GM10248 (cell line): ENCODE data around the gene SLC27A4.
A peak's percentile ranks its signal among the peaks of the same experiment; 100 is the strongest.

Experiments
- CTCF ChIA-PET: fragments of 300-600 bp; sonication (Branson Sonifier 250); formaldehyde crosslinking; extraction: SDS; loops from one replicate; lab custom pipeline; 2021; ENCODE audit warnings: antibody characterized with exemption; lab: Yijun Ruan, JAX
- POLR2A ChIA-PET: fragments of 350-650 bp; sonication (Branson Sonifier 250); formaldehyde crosslinking; extraction: SDS; loops from one replicate; lab custom pipeline; 2020; ENCODE audit warnings: antibody characterized with exemption; lab: Yijun Ruan, JAX
- DNase-seq: peaks from one replicate; pipeline ENCODE4 v3.0.0; 2012; ENCODE audit errors: extremely low spot score
- CTCF ChIP-seq: IDR thresholded peaks from 2 replicates; pipeline ENCODE4 v1.5.1; 2012; ENCODE audit warnings: mild to moderate bottlenecking, low read depth; ENCODE audit errors: extremely low read depth, missing control alignments, control extremely low read depth

The SLC27A4 gene

GRCh38 chr9:128339761-128340690, at the start of gene SLC27A4:
TSS of gene SLC27A4 (plus strand) at chr9:128340527. CDS start at chr9:128343133, 2,606 bp downstream.
- DNase-seq = peak; percentile 90
- ChIA-PET CTCF (interaction anchor here (2.5 to 2.9 kb wide), 2 partner anchors 22 to 44 kb away, joined by 8 to 10 read pairs; no protein-coding TSS in a partner anchor), POLR2A (no interaction called here)
- TF ChIP-seq CTCF = no peak

GRCh38 chr9:128292009-128292408, 48.3 kb upstream of the SLC27A4 start:
- ChIA-PET CTCF (interaction anchor here (1.2 to 2.6 kb wide), 4 partner anchors 37 to 260 kb away, joined by 3 to 14 read pairs (median 6); partner anchors contain the start of gene SPTAN1), POLR2A (interaction anchor here (0.5 to 0.6 kb wide), 2 partner anchors 21 to 1190 kb away, joined by 3 to 4 read pairs; no protein-coding TSS in a partner anchor)
- no peak for DNase-seq
- TF ChIP-seq CTCF = no peak

- CTCF ChIA-PET = interaction anchor here (1.3 to 2.6 kb wide), 3 partner anchors 31 to 48 kb away, joined by 4 to 14 read pairs (median 4); no protein-coding TSS in a partner anchor
- POLR2A ChIA-PET = no interaction called here
- TF ChIP-seq CTCF = no peak
- DNase-seq = no peak
Measured at GRCh38 chr9:128293091-128293490, 47.2 kb upstream of the SLC27A4 start.

GRCh38 chr9:128294142-128294541, 46.2 kb upstream of the SLC27A4 start:
- no peak for DNase-seq
- no peak for TF ChIP-seq CTCF
- POLR2A ChIA-PET = no interaction called here
- CTCF ChIA-PET = interaction anchor here (1.3 to 4.5 kb wide), 7 partner anchors 11 to 77 kb away, joined by 4 to 31 read pairs (median 12); partner anchors contain the start of gene URM1

GRCh38 chr9:128296340-128297220, 43.7 kb upstream of the SLC27A4 start:
- POLR2A ChIA-PET = no interaction called here
- no peak for TF ChIP-seq CTCF
- CTCF ChIA-PET = interaction anchor here (0.7 to 4.5 kb wide), 11 partner anchors 9 to 121 kb away, joined by 3 to 31 read pairs (median 8); partner anchors contain the start of gene SLC27A4
- DNase-seq = no peak

- DNase-seq = no peak
- ChIA-PET POLR2A (no interaction called here), CTCF (interaction anchor here (0.7 to 4.5 kb wide), 5 partner anchors 8 to 68 kb away, joined by 3 to 31 read pairs (median 10); partner anchors contain the start of gene SLC27A4)
- no peak for TF ChIP-seq CTCF
Measured at GRCh38 chr9:128297221-128297773, 43.0 kb upstream of the SLC27A4 start.
